DMS114 treated with DMSO at 0.1 percent for 48 hours (cell line): ENCODE results near the gene ADGRE1.

Experiments
- DNase-seq: peaks from one replicate; lab custom pipeline; 2025; ENCODE audit not compliant: unreplicated experiment; lab: John Stamatoyannopoulos, UW

Gene ADGRE1

GRCh38 chr19:6876748-6877147, 10.6 kb upstream of the ADGRE1 start:
- no peak for DNase-seq

GRCh38 chr19:6877766-6878165, 9.6 kb upstream of the ADGRE1 start:
- DNase-seq = no peak

- DNase-seq = no peak
Observed at GRCh38 chr19:6886277-6886897, 992 bp upstream of the ADGRE1 start.

- no peak for DNase-seq
Observed at GRCh38 chr19:6888967-6889366, 1.6 kb downstream of the ADGRE1 start.

GRCh38 chr19:6890401-6890913, 3.1 kb downstream of the ADGRE1 start:
- DNase-seq = no peak

GRCh38 chr19:6890938-6891337, 3.6 kb downstream of the ADGRE1 start:
- DNase-seq = no peak

GRCh38 chr19:6891761-6892385, 4.5 kb downstream of the ADGRE1 start:
- no peak for DNase-seq

- DNase-seq = no peak
Observed at GRCh38 chr19:6894313-6894712, 6.9 kb downstream of the ADGRE1 start.

- DNase-seq = no peak
Observed at GRCh38 chr19:6903446-6903845, 16.1 kb downstream of the ADGRE1 start.

GRCh38 chr19:6906559-6907060, 19.2 kb downstream of the ADGRE1 start:
- no peak for DNase-seq

- DNase-seq = no peak
Observed at GRCh38 chr19:6911523-6911922, 24.1 kb downstream of the ADGRE1 start.

GRCh38 chr19:6914321-6914720, 26.9 kb downstream of the ADGRE1 start:
- DNase-seq = no peak

- no peak for DNase-seq
Observed at GRCh38 chr19:6916952-6917351, 29.6 kb downstream of the ADGRE1 start.

GRCh38 chr19:6925386-6925785, 38.0 kb downstream of the ADGRE1 start:
- no peak for DNase-seq

- DNase-seq = no peak
Observed at GRCh38 chr19:6925801-6926751, 38.7 kb downstream of the ADGRE1 start.

GRCh38 chr19:6930190-6930589, 42.8 kb downstream of the ADGRE1 start:
- DNase-seq = no peak

- no peak for DNase-seq
Observed at GRCh38 chr19:6935069-6935468, 47.7 kb downstream of the ADGRE1 start.

GRCh38 chr19:6935618-6936017, 48.2 kb downstream of the ADGRE1 start:
- DNase-seq = no peak

- no peak for DNase-seq
Observed at GRCh38 chr19:6945733-6946132, 58.4 kb downstream of the ADGRE1 start.

GRCh38 chr19:6947745-6948144, 60.4 kb downstream of the ADGRE1 start:
- no peak for DNase-seq

GRCh38 chr19:6948884-6949283, 61.5 kb downstream of the ADGRE1 start:
- no peak for DNase-seq
